GM06990 (cell line): ENCODE measurements around the gene ARMC5.

Source experiments
- DNase-seq: peaks from one replicate; pipeline ENCODE4 v3.0.0-alpha.2; 2011; ENCODE audit not compliant: insufficient read length; ENCODE audit errors: extremely low read depth
- H3K27me3 ChIP-seq: replicated peaks from 2 replicates; pipeline ENCODE4 v1.6.0; 2011; ENCODE audit warnings: low read length; ENCODE audit not compliant: control insufficient read depth, insufficient read depth
- H3K36me3 ChIP-seq: 2 replicates; pipeline ENCODE4 v1.5.1; 2011; ENCODE audit warnings: low read length; ENCODE audit not compliant: control insufficient read depth, insufficient read depth
- H3K4me3 ChIP-seq: replicated peaks from 2 replicates; pipeline ENCODE4 v1.5.1; 2011; ENCODE audit warnings: low read depth, mild to moderate bottlenecking, control low read depth, low read length
- TF ChIP-seq, protein P1 (sequence below): IDR thresholded peaks from 2 replicates; pipeline ENCODE4 v1.5.1; 2011; ENCODE audit warnings: low read length, control low read depth, mild to moderate bottlenecking, inconsistent platforms; ENCODE audit not compliant: insufficient read depth, poor library complexity, severe bottlenecking

ARMC5 gene

GRCh38 chr16:31486045-31486444 is 26.7 kb downstream of the ARMC5 start:
- DNase-seq = no peak
- TF ChIP-seq, protein P1, sequence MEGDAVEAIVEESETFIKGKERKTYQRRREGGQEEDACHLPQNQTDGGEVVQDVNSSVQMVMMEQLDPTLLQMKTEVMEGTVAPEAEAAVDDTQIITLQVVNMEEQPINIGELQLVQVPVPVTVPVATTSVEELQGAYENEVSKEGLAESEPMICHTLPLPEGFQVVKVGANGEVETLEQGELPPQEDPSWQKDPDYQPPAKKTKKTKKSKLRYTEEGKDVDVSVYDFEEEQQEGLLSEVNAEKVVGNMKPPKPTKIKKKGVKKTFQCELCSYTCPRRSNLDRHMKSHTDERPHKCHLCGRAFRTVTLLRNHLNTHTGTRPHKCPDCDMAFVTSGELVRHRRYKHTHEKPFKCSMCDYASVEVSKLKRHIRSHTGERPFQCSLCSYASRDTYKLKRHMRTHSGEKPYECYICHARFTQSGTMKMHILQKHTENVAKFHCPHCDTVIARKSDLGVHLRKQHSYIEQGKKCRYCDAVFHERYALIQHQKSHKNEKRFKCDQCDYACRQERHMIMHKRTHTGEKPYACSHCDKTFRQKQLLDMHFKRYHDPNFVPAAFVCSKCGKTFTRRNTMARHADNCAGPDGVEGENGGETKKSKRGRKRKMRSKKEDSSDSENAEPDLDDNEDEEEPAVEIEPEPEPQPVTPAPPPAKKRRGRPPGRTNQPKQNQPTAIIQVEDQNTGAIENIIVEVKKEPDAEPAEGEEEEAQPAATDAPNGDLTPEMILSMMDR = no peak
- peaks cover 2% of the 10 kb centered on the region for H3K36me3 ChIP-seq
- no peaks in the 10 kb centered on the region; the same call in 1 of the 2 replicates for H3K27me3 ChIP-seq
- H3K4me3 ChIP-seq = no peak overlapping the region

DNA sequence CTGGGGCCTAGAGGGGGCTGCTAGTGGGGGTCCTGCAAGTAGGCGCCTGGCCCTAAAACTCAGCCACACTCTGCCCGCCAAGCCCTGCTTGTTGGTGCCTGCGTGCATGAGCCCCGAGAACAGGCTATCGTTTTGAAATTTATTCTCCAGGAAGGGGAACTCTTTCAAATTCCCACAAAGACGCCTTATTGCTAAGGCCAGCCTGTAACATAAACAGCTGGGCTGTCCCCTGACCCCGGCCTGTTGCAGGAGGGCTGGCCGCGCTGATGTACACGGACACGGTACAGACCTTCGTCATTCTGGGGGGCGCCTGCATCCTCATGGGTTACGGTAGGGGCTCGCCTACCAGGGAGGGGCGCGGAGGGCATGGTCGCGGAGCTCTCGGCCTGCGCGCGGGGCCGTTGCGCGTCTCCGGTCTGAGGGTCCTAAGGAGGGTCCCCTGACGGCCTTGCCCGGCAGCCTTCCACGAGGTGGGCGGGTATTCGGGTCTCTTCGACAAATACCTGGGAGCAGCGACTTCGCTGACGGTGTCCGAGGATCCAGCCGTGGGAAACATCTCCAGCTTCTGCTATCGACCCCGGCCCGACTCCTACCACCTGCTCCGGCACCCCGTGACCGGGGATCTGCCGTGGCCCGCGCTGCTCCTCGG is 27.9 kb downstream of the ARMC5 start:
- Histone ChIP-seq H3K27me3 (no peaks in the 10 kb centered on the region; the same call in 1 of the 2 replicates), H3K36me3 (peaks cover 9% of the 10 kb centered on the region), H3K4me3 (peak overlapping the region; percentile 55)
- no peak for DNase-seq
- TF ChIP-seq, protein P1 = no peak

- peak; percentile 68 for DNase-seq
- H3K36me3 ChIP-seq = peaks cover 11% of the 10 kb centered on the region
- TF ChIP-seq, protein P1 = no peak
- peak overlapping the region; percentile 55 for H3K4me3 ChIP-seq
- no peaks in the 10 kb centered on the region; the same call in 1 of the 2 replicates for H3K27me3 ChIP-seq
Observed at GRCh38 chr16:31487720-31488467, 28.6 kb downstream of the ARMC5 start.

- Histone ChIP-seq H3K4me3 (no peak overlapping the region), H3K36me3 (peaks cover 17% of the 10 kb centered on the region), H3K27me3 (no peaks in the 10 kb centered on the region; the same call in 1 of the 2 replicates)
- no peak for DNase-seq
- TF ChIP-seq, protein P1 = no peak
Observed at GRCh38 chr16:31488468-31489297, 29.4 kb downstream of the ARMC5 start.

- H3K36me3 ChIP-seq = peaks cover 18% of the 10 kb centered on the region
- no peak for DNase-seq
- TF ChIP-seq, protein P1 = no peak
- H3K27me3 ChIP-seq = no peaks in the 10 kb centered on the region; the same call in 1 of the 2 replicates
- no peak overlapping the region for H3K4me3 ChIP-seq
Observed at GRCh38 chr16:31489298-31489564, 29.9 kb downstream of the ARMC5 start.
